Measurements from ENCODE around the gene PLXNA2.

DNA sequence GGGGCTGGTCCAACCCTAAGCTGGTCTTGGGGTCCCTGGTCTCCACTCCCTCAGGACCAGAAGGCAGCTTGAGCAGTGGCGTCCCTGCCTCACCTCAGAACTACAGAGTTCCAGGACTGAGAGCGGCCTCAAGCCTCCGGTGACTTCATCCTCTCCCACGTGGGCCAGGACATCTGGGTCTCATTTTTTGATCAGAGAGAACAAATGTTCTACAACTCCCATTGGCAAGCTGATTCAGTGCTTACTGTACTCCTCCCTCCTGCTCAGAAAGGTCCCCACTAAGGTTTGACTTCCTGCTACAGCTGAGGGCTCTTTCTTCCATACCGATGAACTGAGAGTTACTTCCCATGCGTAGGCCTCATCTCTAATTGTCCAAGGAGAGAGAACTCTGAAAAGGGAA is 78.5 kb downstream of the PLXNA2 start:
- TF ChIP-seq POLR2AphosphoS5 (IDR thresholded peaks at IDR 0.05; ENCODE audit: insufficient read depth in 1 of 2, low read depth in 1 of 2) (no peak), CTCF (IDR thresholded peaks at IDR 0.05) (no peak), POLR2A (IDR thresholded peaks at IDR 0.05) (no peak)

All from vagina (tissue), 2 donors.